ENCODE results near the gene PTHLH.

- no peak for TF ChIP-seq CTCF (IDR thresholded peaks at IDR 0.05)
- TF ChIP-seq POLR2A (IDR thresholded peaks at IDR 0.05): no peak
These were observed 1.4 kb downstream of the PTHLH start for GRCh38 chr12:27971121-27971489.
